Panc1 (cell line): ENCODE results near the gene RASSF5. TPM values are rescaled to one million over a fixed set of nuclear protein-coding genes. Genes with fewer than 3 reads are reported as not detected.

Source experiments
- ATAC-seq: fragments of 200-7000 bp; cut with Tn5 transposase; 2 replicates; pipeline ENCODE4 v1.9.1; 2020; ENCODE audit warnings: mild to moderate bottlenecking, moderate library complexity
- BruUV-seq: library from RNA; stranded (reverse); fragments of 400-500 nt; replicated peaks from 2 replicates; lab custom pipeline; 2021; lab: Mats Ljungman, UMichigan
- CTCF ChIA-PET: fragments of 300-600 bp; sonication (Branson Sonifier 250); formaldehyde crosslinking; loops from one replicate; lab custom pipeline; 2022; ENCODE audit warnings: antibody characterized with exemption; lab: Charles Lee
- POLR2A ChIA-PET: fragments of 300-600 bp; sonication (Branson Sonifier 250); formaldehyde crosslinking; loops from one replicate; lab custom pipeline; 2022; ENCODE audit warnings: antibody characterized with exemption; lab: Charles Lee
- DNase-seq: peaks from one replicate; pipeline ENCODE4 v3.0.0-alpha.2; 2010; ENCODE audit warnings: low read depth, low spot score
- H3K27ac ChIP-seq: 2 replicates; pipeline ENCODE4 v1.5.1; 2011; ENCODE audit warnings: mild to moderate bottlenecking, low read length, inconsistent platforms
- H3K27me3 ChIP-seq: fragments of 200-500 bp; sonication (Bioruptor generic); 2 replicates; pipeline ENCODE4 v1.6.0; 2014; ENCODE audit warnings: low read length, inconsistent platforms; ENCODE audit not compliant: control insufficient read depth, insufficient read depth
- H3K36me3 ChIP-seq: fragments of 200-500 bp; sonication (Bioruptor generic); 2 replicates; pipeline ENCODE4 v1.5.1; 2014; ENCODE audit warnings: inconsistent platforms, mild to moderate bottlenecking, low read length, moderate library complexity; ENCODE audit not compliant: control insufficient read depth, insufficient read depth
- H3K4me1 ChIP-seq: 2 replicates; pipeline ENCODE4 v1.5.1; 2011; ENCODE audit warnings: inconsistent platforms, mild to moderate bottlenecking, low read length, moderate library complexity; ENCODE audit not compliant: control insufficient read depth, insufficient read depth
- H3K4me3 ChIP-seq, 2 experiments: 2 replicates each; pipeline ENCODE4 v1.5.1; 2011 to 2012; ENCODE audit warnings: low read depth in 2 of 2, low read length in 2 of 2, mild to moderate bottlenecking in 2 of 2, inconsistent platforms in 1 of 2, moderate library complexity in 1 of 2
- H3K9me3 ChIP-seq: fragments of 200-500 bp; sonication (Bioruptor generic); 2 replicates; pipeline ENCODE4 v1.5.1; 2014; ENCODE audit warnings: low read depth, mild to moderate bottlenecking, inconsistent platforms, low read length, moderate library complexity; ENCODE audit not compliant: control insufficient read depth, insufficient read depth
- POLR2AphosphoS5 ChIP-seq: IDR thresholded peaks from 2 replicates; pipeline ENCODE4 v1.6.1; 2012; ENCODE audit warnings: mild to moderate bottlenecking, low read depth, low read length, moderate library complexity
- SIN3A ChIP-seq: IDR thresholded peaks from 2 replicates; pipeline ENCODE4 v1.6.1; 2012; ENCODE audit warnings: low read depth, mild to moderate bottlenecking, low read length, moderate library complexity, borderline replicate concordance; ENCODE audit not compliant: insufficient read depth
- TCF7L2 ChIP-seq: IDR thresholded peaks from 2 replicates; pipeline ENCODE4 v1.6.1; 2011; ENCODE audit warnings: mild to moderate bottlenecking, low read depth, low read length, inconsistent platforms
- in situ Hi-C: cut with HindIII; loops from 2 replicates; pipeline ENCODE4 v1.10.0; 2016; ENCODE audit warnings: low sequenced_read_pairs, low pct_unique_long_range_greater_than_20kb
- intact Hi-C: fragments of 100-400 bp; cut with micrococcal nuclease; formaldehyde crosslinking; loops from one replicate; pipeline ENCODE4 v1.10.0; 2022; ENCODE audit not compliant: unreplicated experiment
- total RNA-seq: library from RNA; stranded (reverse); gene quantifications from one replicate; pipeline ENCODE4 v1.2.1, GENCODE V29; 2021; ENCODE audit not compliant: unreplicated experiment
- TF ChIP-seq, protein P1 (sequence below): fragments of 450-650 bp; IDR thresholded peaks from 2 replicates; pipeline ENCODE4 v1.5.1; 2017; ENCODE audit warnings: mild to moderate bottlenecking
- TF ChIP-seq, protein P2 (sequence below), 2 experiments: IDR thresholded peaks; 2 replicates each; pipeline ENCODE4 v1.6.1; 2011 to 2012; ENCODE audit warnings: low read depth in 2 of 2, control low read depth in 1 of 2, low read length in 1 of 2, mild to moderate bottlenecking in 1 of 2, moderate library complexity in 1 of 2; ENCODE audit not compliant: insufficient read depth in 1 of 2

Gene RASSF5
- total RNA-seq, 1 experiment from 2014 or later, result 1.6 TPM

DNA sequence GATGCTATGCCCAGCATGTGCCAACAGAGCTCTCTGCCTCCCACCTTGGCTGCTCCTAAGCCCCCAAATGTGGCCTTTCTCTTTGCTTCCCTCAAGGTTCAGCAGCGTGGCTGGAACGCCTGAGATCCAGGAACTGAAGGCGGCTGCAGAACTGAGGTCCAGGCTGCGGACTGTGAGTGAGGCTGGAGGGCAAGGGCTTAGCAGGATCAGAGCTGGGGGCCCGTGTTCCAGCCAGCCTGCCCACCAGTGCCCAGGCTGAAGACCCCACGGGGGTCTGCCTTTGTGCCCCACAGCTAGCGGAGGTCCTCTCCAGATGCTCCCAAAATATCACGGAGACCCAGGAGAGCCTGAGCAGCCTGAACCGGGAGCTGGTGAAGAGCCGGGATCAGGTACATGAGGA, 22.4 kb upstream of the RASSF5 start:
- Histone ChIP-seq H3K27me3 (no peaks in the 10 kb centered on the region), H3K9me3 (no peaks in the 10 kb centered on the region), H3K4me1 (no peaks in the 10 kb centered on the region), H3K27ac (no peak overlapping the region), H3K4me3 (no peak overlapping the region), H3K36me3 (no peaks in the 10 kb centered on the region)
- CTCF ChIA-PET, result no interaction called here
- DNase-seq (no peak), ATAC-seq (no peak)
- intact Hi-C loops (no loop called here), in situ Hi-C loops (no loop called here)
- TF ChIP-seq POLR2AphosphoS5 (no peak), SIN3A (no peak), TCF7L2 (no peak)
- TF ChIP-seq, protein P1, sequence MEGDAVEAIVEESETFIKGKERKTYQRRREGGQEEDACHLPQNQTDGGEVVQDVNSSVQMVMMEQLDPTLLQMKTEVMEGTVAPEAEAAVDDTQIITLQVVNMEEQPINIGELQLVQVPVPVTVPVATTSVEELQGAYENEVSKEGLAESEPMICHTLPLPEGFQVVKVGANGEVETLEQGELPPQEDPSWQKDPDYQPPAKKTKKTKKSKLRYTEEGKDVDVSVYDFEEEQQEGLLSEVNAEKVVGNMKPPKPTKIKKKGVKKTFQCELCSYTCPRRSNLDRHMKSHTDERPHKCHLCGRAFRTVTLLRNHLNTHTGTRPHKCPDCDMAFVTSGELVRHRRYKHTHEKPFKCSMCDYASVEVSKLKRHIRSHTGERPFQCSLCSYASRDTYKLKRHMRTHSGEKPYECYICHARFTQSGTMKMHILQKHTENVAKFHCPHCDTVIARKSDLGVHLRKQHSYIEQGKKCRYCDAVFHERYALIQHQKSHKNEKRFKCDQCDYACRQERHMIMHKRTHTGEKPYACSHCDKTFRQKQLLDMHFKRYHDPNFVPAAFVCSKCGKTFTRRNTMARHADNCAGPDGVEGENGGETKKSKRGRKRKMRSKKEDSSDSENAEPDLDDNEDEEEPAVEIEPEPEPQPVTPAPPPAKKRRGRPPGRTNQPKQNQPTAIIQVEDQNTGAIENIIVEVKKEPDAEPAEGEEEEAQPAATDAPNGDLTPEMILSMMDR, result no peak
- TF ChIP-seq, protein P2, sequence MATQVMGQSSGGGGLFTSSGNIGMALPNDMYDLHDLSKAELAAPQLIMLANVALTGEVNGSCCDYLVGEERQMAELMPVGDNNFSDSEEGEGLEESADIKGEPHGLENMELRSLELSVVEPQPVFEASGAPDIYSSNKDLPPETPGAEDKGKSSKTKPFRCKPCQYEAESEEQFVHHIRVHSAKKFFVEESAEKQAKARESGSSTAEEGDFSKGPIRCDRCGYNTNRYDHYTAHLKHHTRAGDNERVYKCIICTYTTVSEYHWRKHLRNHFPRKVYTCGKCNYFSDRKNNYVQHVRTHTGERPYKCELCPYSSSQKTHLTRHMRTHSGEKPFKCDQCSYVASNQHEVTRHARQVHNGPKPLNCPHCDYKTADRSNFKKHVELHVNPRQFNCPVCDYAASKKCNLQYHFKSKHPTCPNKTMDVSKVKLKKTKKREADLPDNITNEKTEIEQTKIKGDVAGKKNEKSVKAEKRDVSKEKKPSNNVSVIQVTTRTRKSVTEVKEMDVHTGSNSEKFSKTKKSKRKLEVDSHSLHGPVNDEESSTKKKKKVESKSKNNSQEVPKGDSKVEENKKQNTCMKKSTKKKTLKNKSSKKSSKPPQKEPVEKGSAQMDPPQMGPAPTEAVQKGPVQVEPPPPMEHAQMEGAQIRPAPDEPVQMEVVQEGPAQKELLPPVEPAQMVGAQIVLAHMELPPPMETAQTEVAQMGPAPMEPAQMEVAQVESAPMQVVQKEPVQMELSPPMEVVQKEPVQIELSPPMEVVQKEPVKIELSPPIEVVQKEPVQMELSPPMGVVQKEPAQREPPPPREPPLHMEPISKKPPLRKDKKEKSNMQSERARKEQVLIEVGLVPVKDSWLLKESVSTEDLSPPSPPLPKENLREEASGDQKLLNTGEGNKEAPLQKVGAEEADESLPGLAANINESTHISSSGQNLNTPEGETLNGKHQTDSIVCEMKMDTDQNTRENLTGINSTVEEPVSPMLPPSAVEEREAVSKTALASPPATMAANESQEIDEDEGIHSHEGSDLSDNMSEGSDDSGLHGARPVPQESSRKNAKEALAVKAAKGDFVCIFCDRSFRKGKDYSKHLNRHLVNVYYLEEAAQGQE (IDR thresholded peaks at IDR 0.05; ENCODE audit: insufficient read depth in 1 of 2, low read depth in 2 of 2, low read length in 1 of 2), result no peak
- no TSS peak for BruUV-seq
- POLR2A ChIA-PET, result no interaction called here

DNA sequence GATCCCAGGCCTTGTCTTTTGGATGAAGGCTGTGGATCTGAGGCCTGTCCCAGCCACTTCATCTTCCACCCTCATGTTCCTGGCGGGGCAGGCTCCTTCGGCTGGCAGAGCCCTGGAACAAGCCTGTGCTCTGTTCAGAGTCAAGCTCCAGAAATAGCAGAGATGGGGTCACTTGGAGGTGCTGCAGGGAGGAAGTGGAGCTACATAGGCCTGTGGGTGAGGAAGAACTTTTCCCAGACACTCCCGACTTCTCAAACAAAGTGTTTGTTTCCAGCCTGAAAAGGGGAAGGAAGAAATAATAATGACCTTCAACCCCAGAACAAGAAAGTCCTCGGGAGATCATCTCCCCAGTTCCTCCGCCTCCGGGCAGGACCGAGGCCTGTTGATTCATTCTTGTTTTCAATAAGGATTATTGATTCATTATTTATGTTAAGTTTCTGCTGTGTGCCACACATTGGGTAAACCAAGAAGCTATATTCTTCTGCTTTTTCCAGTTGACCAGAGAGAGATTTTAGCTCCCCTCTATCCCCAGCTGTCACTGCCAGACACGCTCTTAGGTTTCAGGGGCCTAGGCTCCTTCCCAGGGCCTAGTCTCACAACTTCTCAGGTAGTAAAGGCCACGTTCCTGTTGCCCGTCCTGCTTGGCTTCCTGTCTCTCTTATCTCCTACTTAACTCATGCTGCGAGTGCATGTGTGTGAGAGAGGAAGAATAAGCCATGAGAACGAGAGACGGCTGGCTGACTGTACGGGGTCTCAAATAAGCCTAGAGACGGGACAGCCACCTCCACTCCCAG, 20.1 kb upstream of the RASSF5 start:
- POLR2A ChIA-PET, result no interaction called here
- in situ Hi-C loops, result no loop called here

DNA sequence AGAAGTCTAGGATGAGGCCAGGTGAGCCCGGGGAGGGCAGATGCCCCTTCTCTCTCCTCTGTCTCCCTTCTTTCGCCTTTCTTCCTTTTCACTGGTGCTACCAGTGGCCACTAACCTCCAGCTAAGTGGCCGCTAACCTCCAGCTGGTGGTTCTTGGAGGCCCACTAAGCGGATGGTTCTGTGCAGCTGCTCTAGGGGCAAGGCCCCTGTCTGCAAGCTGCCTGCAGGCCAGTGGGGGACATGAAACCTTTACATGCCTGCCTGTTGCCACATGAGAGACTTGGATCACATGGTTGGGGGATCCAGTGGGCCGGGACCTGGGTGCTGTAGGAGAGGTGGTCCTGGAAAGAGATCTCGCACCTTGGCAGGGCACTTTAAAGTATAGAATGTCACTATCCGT, 19.4 kb upstream of the RASSF5 start:
- Histone ChIP-seq H3K9me3 (no peaks in the 10 kb centered on the region), H3K27me3 (no peaks in the 10 kb centered on the region), H3K4me3 (no peak overlapping the region), H3K4me1 (no peaks in the 10 kb centered on the region), H3K27ac (no peak overlapping the region), H3K36me3 (no peaks in the 10 kb centered on the region)
- ChIA-PET POLR2A (no interaction called here), CTCF (no interaction called here)
- DNase-seq, result no peak
- BruUV-seq, result no TSS peak
- in situ Hi-C loops (no loop called here), intact Hi-C loops (no loop called here)
- TF ChIP-seq SIN3A, result no peak
- TF ChIP-seq POLR2AphosphoS5, result no peak
- TF ChIP-seq, protein P1, result no peak
- TF ChIP-seq, protein P2 (IDR thresholded peaks at IDR 0.05; ENCODE audit: insufficient read depth in 1 of 2, low read depth in 2 of 2, low read length in 1 of 2), result no peak
- no peak for TF ChIP-seq TCF7L2
- no peak for ATAC-seq

More for the DNA sequence above, 20.1 kb upstream of the RASSF5 start:
- no peak for TF ChIP-seq TCF7L2
- TF ChIP-seq POLR2AphosphoS5, result no peak
- no peak for TF ChIP-seq SIN3A
- Histone ChIP-seq H3K9me3 (no peaks in the 10 kb centered on the region), H3K4me1 (no peaks in the 10 kb centered on the region), H3K4me3 (no peak overlapping the region), H3K36me3 (no peaks in the 10 kb centered on the region), H3K27ac (no peak overlapping the region), H3K27me3 (no peaks in the 10 kb centered on the region)
- no peak for DNase-seq
- BruUV-seq, result no TSS peak
- CTCF ChIA-PET, result no interaction called here
- intact Hi-C loops, result no loop called here
- ATAC-seq, result no peak
